OCI-LY7 (cell line): ENCODE data around the gene IFI27L1. TPM values are rescaled to one million over a fixed set of nuclear protein-coding genes. Genes with fewer than 3 reads are reported as not detected.

Source experiments
- BruUV-seq: library from RNA; stranded (reverse); fragments of 400-500 nt; replicated peaks from 2 replicates; lab custom pipeline; 2021; lab: Mats Ljungman, UMichigan
- CTCF ChIA-PET: fragments of 300-600 bp; sonication (Branson Sonifier 250); formaldehyde crosslinking; loops from one replicate; lab custom pipeline; 2022; ENCODE audit warnings: antibody characterized with exemption; ENCODE audit not compliant: unreplicated experiment; lab: Charles Lee
- POLR2A ChIA-PET: fragments of 300-600 bp; sonication (Branson Sonifier 250); formaldehyde crosslinking; loops from one replicate; lab custom pipeline; 2022; ENCODE audit warnings: antibody characterized with exemption; lab: Charles Lee
- DNase-seq: peaks from one replicate; pipeline ENCODE4 v3.0.0-alpha.2; 2015; ENCODE audit warnings: low spot score
- H2AFZ ChIP-seq: fragments of 200-600 bp; sonication (generic), shearing (Covaris generic); 2 replicates; pipeline ENCODE4 v1.6.1; 2014; ENCODE audit warnings: mild to moderate bottlenecking, antibody characterized with exemption, low read length, moderate library complexity
- H3K27ac ChIP-seq: fragments of 200-600 bp; sonication (generic); 2 replicates; pipeline ENCODE4 v1.5.1; 2014; ENCODE audit warnings: mixed run types, low read depth, mild to moderate bottlenecking, moderate library complexity, low read length, inconsistent platforms; ENCODE audit not compliant: poor library complexity, severe bottlenecking
- H3K36me3 ChIP-seq: fragments of 200-600 bp; sonication (generic); 2 replicates; pipeline ENCODE4 v1.6.1; 2014; ENCODE audit warnings: mild to moderate bottlenecking, antibody characterized with exemption, low read length, moderate library complexity, mixed read lengths; ENCODE audit not compliant: insufficient read depth
- H3K4me1 ChIP-seq: fragments of 200-600 bp; sonication (generic); 2 replicates; pipeline ENCODE4 v1.5.1; 2014; ENCODE audit warnings: mild to moderate bottlenecking, low read length; ENCODE audit not compliant: insufficient read depth, poor library complexity, severe bottlenecking
- H3K4me2 ChIP-seq: fragments of 200-600 bp; sonication (generic); 2 replicates; pipeline ENCODE4 v1.6.1; 2014; ENCODE audit warnings: mild to moderate bottlenecking, low read length
- H3K4me3 ChIP-seq: fragments of 200-600 bp; sonication (generic); 2 replicates; pipeline ENCODE4 v1.5.1; 2014; ENCODE audit warnings: mild to moderate bottlenecking, low read depth, low read length; ENCODE audit not compliant: poor library complexity, severe bottlenecking
- H3K79me2 ChIP-seq: fragments of 200-600 bp; sonication (generic); 2 replicates; pipeline ENCODE4 v1.6.1; 2016; ENCODE audit warnings: low read depth, mild to moderate bottlenecking, low read length, moderate library complexity, mixed read lengths; ENCODE audit not compliant: insufficient read depth
- H3K9me2 ChIP-seq: fragments of 200-600 bp; sonication (generic); 2 replicates; pipeline ENCODE4 v1.6.1; 2016; ENCODE audit warnings: mild to moderate bottlenecking, low read length, mixed read lengths; ENCODE audit not compliant: insufficient read depth
- H3K9me3 ChIP-seq: fragments of 200-600 bp; sonication (generic); 2 replicates; pipeline ENCODE4 v1.6.1; 2014; ENCODE audit warnings: mild to moderate bottlenecking, mixed run types, low read length, mixed read lengths
- H4K20me1 ChIP-seq: fragments of 200-600 bp; sonication (generic); 2 replicates; pipeline ENCODE4 v1.6.1; 2014; ENCODE audit warnings: mild to moderate bottlenecking, antibody characterized with exemption, low read length, moderate library complexity, mixed read lengths; ENCODE audit not compliant: insufficient read depth
- CTCF ChIP-seq: fragments of 200-600 bp; sonication (generic); conservative IDR thresholded peaks from 2 replicates; pipeline ENCODE4 v1.5.1; 2014; ENCODE audit warnings: mild to moderate bottlenecking, antibody characterized with exemption, low read length, moderate library complexity, mixed read lengths
- EZH2phosphoT487 ChIP-seq: fragments of 200-600 bp; sonication (generic); IDR thresholded peaks from 2 replicates; pipeline ENCODE4 v1.6.1; 2018; ENCODE audit warnings: low read depth, borderline replicate concordance, mild to moderate bottlenecking, mixed run types, antibody characterized with exemption, low read length, moderate library complexity, mixed read lengths
- intact Hi-C: fragments of 100-400 bp; cut with micrococcal nuclease; formaldehyde crosslinking; loops from one replicate; pipeline ENCODE4 v1.10.0; 2022; ENCODE audit not compliant: unreplicated experiment
- total RNA-seq, 2 experiments: library from RNA; depleted of rRNA in 1 of 2; stranded (reverse); fragments of >200 nt in 1 of 2; shearing (Covaris generic) in 1 of 2; gene quantifications; 2 replicates each; pipeline ENCODE4 v1.2.3, GENCODE V29; 2014 to 2022

Gene IFI27L1
- total RNA-seq, 2 experiments from 2014 or later, result 49.0 to 61.5 TPM

DNA sequence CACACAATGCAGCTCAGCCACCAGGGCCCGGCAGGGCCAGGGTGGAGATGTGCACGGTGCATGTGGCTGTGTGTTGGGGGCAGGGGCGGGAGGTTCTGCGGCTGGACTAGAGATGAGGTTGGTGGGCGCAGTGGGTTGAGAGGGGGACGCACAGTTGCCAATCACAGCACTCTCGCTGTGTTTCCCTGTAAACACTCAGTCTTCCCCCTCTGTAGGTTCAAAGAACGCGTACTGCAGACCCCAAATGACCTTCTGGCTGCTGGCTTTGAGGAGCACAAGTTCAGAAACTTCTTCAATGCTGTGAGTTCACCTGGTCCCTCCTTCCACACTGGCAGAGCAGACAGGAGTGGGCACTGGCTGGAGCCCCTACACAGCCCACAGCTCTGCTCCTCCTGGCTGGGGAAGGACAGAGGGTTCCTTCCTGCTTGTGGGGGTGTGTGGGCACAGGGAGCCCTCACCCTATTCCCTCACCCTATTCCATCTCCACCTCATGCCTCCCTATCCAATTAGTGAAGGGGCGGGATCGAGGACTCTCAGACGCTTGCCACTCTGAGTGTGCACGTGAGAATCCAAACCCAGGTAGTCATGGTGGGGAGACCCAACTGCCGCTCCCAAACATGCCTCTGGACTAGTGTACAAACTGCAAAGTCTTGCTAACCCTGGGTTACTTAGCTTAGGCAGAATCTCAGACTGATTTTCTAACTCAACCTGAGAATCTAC is 37.2 kb upstream of the IFI27L1 start:
- no peaks in the 10 kb centered on the region for H3K9me2 ChIP-seq
- H3K36me3 ChIP-seq, result peaks cover 20% of the 10 kb centered on the region
- no peak for DNase-seq
- ChIA-PET POLR2A (no interaction called here), CTCF (no interaction called here)
- TF ChIP-seq CTCF (no peak), EZH2phosphoT487 (no peak)
- H3K4me2 ChIP-seq, result no peak overlapping the region
- no peak overlapping the region for H2AFZ ChIP-seq
- H3K4me1 ChIP-seq, result no peaks in the 10 kb centered on the region
- no peaks in the 10 kb centered on the region for H3K79me2 ChIP-seq
- no peaks in the 10 kb centered on the region for H3K9me3 ChIP-seq
- no TSS peak for BruUV-seq
- H4K20me1 ChIP-seq, result no peaks in the 10 kb centered on the region
- H3K4me3 ChIP-seq, result no peak overlapping the region
- intact Hi-C loops, result no loop called here
- H3K27ac ChIP-seq, result no peak overlapping the region

GRCh38 chr14:94044476-94045091 is 36.5 kb upstream of the IFI27L1 start:
- no peak for TF ChIP-seq EZH2phosphoT487
- no peak for TF ChIP-seq CTCF
- intact Hi-C loops, result no loop called here
- Histone ChIP-seq H3K4me2 (no peak overlapping the region), H3K9me3 (no peaks in the 10 kb centered on the region), H3K4me1 (no peaks in the 10 kb centered on the region), H2AFZ (no peak overlapping the region), H3K27ac (no peak overlapping the region), H3K4me3 (no peak overlapping the region), H3K36me3 (peaks cover 26% of the 10 kb centered on the region), H3K9me2 (no peaks in the 10 kb centered on the region), H4K20me1 (no peaks in the 10 kb centered on the region), H3K79me2 (no peaks in the 10 kb centered on the region)
- DNase-seq, result no peak
- ChIA-PET POLR2A (no interaction called here), CTCF (no interaction called here)
- no TSS peak for BruUV-seq

DNA sequence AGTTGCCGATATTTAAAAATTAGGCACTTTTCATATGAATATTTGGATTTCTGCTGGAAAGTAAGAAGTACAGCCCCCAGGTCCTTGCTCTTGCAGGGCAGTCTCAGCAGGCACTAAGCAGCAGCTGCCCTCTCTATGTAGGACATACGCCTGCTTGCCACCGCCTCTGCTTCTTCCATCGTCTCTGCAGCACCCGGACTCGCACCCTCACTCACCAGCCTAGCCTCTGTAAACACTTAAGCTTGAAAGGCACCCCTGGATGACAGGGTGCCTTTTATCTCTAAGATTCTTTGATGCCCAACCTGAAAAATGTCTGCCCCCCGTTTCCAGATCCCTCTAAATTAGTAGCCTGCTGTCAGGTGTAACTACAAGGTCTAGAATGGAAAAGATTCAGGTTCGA is 36.0 kb upstream of the IFI27L1 start:
- no peaks in the 10 kb centered on the region for H3K9me2 ChIP-seq
- H2AFZ ChIP-seq, result no peak overlapping the region
- H3K36me3 ChIP-seq, result peaks cover 32% of the 10 kb centered on the region
- POLR2A ChIA-PET, result no interaction called here
- CTCF ChIA-PET, result no interaction called here
- DNase-seq, result no peak
- H4K20me1 ChIP-seq, result no peaks in the 10 kb centered on the region
- intact Hi-C loops, result no loop called here
- no peak overlapping the region for H3K4me2 ChIP-seq
- H3K9me3 ChIP-seq, result no peaks in the 10 kb centered on the region
- no peak overlapping the region for H3K4me3 ChIP-seq
- H3K4me1 ChIP-seq, result no peaks in the 10 kb centered on the region
- H3K79me2 ChIP-seq, result no peaks in the 10 kb centered on the region
- TF ChIP-seq EZH2phosphoT487 (no peak), CTCF (no peak)
- no peak overlapping the region for H3K27ac ChIP-seq
- BruUV-seq, result no TSS peak
